GM08714 (cell line): Measurements from ENCODE around the gene BCAR1.

Experiments
- H3K4me3 ChIP-seq: fragments of 200-500 bp; sonication (Bioruptor generic); 2 replicates; pipeline ENCODE4 v1.5.1; 2014; ENCODE audit warnings: mild to moderate bottlenecking, low read length, inconsistent platforms
- ZNF274 ChIP-seq: IDR thresholded peaks from 2 replicates; pipeline ENCODE4 v1.6.1; 2012; ENCODE audit warnings: mild to moderate bottlenecking, low read depth, low read length

Gene BCAR1

DNA sequence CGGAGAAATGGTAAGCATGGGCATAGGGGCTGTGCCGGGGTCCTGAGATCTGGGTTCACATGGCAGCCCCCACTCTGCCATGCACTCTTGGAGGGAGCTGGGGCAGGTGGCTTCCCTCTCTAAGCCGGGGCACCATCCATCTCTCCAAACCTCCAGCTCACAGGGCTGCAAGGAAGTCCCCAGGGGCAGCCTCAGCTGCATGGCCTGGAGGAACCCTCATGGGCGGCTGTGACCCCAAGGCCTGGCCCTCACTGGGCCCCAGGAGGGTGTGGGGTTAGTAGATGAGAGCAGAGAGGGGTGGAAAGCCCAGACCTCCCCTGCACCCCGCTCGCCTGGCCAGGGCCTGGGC, 47.0 kb downstream of the BCAR1 start:
- no peak overlapping the region for H3K4me3 ChIP-seq
- no peak for TF ChIP-seq ZNF274

DNA sequence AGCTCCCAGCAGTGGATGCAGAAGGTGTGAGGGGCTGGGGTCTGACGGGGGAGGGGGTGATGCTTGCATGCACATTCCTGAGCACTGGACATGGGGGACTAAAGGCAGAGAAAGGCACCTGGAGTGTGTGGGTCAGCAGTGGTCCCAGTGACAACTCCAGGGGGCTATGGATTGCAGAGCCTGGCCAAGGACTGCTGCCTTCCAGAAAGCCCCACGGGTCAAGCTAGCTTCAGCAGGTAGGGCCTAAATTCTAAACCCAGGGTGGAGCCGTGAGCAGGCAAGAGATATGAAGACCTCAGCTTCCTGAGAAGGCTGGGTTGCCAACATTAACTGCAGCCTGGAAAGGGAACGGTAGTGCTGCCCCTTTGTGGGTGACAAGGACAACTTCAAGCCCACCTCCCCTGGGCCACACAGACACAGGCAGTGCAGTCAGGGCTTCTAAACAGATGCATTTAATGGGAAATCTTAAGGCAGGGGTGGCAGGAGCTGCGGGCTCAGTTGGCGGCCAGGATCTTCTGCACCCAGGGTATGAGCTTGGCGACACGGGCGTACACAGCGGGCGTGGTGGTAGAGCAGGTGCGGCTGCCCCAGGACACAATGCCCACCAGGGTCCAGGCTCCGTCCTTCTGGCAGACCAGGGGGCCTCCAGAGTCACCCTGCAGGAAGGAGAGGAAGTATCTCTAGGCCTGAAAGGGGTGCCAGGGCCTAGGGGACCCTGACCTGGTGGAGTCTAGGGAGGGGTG, 47.6 kb downstream of the BCAR1 start:
- TF ChIP-seq ZNF274, result no peak
- H3K4me3 ChIP-seq, result no peak overlapping the region

DNA sequence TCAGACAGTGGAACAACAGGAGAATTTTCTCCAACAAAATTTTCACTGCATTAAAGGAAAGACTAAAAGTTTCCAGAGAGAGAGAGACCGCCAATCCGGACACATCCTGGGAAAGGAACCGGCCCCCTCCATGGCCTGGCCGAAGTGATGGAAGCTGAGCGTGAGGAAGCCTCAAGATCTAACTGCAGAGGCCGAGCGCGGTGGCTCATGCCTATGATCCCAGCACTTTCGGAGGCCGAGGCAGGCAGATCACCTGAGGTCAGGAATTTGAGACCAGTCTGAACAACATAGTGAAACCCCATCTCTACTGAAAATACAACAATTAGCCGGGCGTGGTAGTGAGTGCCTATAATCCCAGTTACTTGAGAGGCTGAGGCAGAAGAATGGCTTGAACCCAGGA, 48.3 kb downstream of the BCAR1 start:
- TF ChIP-seq ZNF274, result no peak
- H3K4me3 ChIP-seq, result no peak overlapping the region

DNA sequence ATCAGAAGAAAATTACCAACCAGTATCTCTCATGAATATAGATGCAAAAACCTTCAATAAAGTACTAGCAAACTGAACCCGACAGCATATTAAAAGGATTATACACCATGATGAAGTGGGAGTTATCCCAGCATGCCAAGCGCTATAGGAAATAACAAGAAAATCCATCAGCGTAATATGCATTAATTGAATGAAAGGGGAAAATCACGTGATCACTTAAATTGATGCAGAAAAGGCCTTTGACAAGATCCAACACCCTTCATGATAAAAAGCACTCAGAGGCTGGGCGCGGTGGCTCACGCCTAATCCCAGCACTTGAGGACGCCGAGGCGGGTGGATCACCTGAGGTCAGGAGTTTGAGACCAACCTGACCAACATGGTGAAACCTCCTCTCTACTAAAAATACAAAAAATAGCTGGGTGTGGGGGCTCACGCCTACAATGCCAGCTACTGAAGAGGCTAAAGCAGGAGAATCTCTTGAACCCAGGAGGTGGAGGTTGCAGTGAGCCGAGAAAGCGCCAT, 49.3 kb downstream of the BCAR1 start:
- no peak for TF ChIP-seq ZNF274
- H3K4me3 ChIP-seq, result no peak overlapping the region

DNA sequence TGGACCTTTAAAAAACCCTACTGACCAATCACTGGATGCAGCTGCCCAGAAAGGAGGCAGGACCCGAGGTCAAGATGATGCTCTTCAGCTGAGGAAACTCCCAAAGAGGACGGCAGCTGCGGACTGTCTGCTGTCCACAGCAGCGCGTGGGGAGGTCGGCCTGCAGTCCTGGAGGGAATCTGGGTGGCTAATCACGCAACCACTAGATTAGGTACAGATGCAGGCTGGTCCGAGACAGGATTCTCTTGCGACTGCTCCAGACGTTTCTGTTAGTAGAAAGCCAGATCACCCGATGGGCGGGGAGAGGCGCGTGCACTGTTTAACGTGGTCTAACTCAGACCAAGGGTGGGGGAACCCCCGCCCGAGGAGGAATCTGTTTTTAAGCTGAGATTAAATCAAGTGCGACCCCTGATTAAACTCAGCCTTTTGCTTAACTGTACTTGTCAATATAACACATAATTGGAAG, 53.3 kb downstream of the BCAR1 start:
- no peak for TF ChIP-seq ZNF274
- H3K4me3 ChIP-seq, result no peak overlapping the region

DNA sequence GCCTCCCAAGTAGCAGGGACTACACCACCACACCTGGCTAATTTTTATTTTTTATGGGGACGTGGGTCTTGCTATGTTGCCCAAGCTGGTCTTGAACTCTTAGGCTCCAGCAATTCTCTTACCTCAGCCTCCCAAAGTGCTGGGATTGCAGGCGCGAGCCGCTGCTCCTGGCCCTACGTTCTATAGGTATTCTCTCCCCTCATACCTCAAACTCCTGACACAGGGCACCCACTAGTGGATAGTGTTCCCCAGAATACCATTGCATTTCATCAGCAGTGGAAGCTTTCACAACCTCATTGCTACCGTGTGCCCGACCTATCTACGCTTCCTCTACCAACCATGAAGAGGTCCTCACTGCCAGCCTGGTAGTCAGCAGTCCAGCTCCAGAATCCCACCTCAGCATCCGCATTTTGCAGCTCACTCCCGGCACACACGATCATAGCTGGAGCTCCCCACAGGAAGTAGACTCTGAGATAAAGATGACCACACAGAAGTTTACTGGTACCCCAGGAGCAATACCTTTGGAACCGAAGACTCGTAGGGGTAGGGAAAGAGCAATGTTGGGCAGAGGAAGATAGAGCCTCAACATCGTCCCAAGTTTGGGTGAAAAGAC, 53.8 kb downstream of the BCAR1 start:
- no peak overlapping the region for H3K4me3 ChIP-seq
- TF ChIP-seq ZNF274, result no peak

DNA sequence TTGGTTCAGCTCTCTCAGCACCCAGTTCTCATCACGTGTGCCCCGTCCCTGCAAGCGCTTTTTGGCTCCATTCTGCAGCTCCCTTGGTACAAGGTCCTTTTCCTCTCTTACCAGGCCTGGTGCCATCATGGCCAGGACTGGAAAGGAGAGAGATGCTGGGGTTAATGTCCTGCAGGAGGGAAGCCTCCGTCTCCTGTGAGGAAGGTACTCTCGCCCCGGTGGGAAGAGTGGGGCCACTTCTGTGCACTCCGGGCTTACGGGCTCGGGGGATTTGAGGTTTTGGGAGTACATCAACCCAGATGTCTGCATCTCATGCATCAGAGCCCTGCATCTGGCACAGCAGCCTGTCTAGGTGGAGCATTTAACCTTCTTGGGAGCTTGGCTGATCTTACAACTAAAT, 54.6 kb downstream of the BCAR1 start:
- no peak for TF ChIP-seq ZNF274
- H3K4me3 ChIP-seq, result no peak overlapping the region

DNA sequence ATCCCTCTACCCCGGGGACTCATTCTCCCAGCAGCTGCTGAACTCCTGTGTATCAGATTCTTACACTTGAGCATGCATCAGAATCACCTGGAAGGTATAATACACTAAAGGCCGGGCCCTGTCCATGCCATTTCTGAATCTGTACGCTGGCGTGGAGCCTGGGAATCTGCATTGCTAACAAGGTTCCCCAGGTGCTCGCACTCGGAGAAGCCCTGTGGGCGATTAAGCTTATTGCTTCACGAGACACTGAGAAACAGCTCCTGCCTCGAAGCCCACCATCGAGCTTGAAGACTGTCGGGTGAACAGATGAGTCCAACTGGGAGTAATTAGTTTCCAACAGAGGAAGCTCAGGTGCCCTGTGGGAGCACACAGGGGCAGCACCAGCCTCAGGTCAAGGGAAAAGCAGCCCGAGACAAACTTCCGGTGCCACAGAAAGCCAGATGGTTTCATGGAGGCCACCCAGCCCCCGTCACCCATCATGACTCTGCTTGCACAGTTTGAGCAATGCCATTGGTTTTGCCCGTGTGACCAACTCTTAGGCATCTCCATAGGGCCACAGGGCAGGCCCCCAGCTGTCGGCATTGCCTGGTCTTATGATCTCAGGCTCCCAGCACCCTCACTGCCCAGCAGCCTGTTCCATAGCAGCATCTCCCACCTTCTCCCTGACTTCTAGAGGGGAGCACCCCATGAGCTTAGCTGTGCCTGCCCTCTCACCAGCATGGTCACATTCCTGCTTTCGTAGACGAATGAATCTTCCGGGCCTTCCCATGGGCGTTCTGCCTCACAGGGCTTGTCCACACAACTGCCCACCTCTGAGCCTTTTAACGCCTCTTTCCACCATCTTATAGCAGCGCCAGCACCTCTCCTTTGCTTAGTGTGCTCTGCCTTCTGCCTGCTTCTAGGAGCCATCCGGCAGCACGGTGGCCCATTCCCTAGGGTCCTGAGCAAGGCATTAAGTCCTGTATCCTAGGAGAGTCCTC, 55.3 kb downstream of the BCAR1 start:
- no peak for TF ChIP-seq ZNF274
- no peak overlapping the region for H3K4me3 ChIP-seq

DNA sequence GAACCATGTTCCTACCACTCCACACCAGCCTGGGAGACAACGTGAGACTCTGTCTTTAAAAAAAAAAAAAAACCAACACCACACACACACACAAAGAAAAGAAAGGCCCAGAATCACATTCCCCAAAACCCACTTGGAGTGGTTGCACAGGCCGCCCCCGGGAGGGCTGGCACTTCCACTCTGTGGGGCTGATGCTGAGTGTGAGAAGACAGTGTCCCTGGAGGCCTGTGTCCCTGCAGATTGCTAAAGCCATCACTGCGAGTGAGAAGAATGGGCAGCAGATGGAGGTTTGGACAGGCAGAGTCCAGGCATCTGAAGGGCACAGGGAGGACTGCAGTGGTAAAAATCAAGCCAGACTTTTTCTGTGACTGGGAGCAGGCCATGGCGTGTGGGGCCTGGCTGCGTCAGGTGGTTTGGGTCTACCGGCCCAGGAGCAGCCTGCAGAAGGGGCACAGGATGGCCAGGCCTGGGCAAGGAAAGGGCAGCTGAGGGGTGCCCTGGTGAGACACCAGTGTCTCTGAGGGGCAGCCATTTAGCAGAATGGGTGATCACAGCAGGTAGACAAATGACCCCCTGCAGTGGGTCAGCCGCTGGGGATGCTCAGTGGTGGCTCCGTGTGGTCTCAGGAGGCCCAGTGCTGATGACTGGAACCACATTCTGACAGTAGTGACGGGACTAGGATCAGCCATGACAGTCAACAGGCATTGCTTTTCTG, 57.5 kb downstream of the BCAR1 start:
- TF ChIP-seq ZNF274, result no peak
- no peak overlapping the region for H3K4me3 ChIP-seq

DNA sequence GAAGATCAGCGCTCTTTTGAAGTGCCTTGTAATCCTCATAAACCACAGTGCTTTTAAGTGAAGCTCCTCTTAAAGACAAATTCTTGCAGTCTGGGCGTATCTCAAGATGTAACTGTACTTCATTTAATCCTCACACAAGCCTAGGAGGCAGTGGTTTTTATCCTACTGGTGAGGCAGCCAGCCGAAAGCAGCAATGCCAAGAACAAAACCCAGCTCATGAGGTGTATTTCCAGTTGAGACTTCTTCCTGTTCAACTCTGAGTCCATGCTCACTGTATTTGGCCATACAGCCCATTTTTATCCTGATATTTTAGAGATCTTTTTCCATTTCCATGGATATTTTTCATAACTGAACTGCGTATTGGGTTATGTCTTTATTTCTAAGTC, 58.2 kb downstream of the BCAR1 start:
- no peak overlapping the region for H3K4me3 ChIP-seq
- no peak for TF ChIP-seq ZNF274

DNA sequence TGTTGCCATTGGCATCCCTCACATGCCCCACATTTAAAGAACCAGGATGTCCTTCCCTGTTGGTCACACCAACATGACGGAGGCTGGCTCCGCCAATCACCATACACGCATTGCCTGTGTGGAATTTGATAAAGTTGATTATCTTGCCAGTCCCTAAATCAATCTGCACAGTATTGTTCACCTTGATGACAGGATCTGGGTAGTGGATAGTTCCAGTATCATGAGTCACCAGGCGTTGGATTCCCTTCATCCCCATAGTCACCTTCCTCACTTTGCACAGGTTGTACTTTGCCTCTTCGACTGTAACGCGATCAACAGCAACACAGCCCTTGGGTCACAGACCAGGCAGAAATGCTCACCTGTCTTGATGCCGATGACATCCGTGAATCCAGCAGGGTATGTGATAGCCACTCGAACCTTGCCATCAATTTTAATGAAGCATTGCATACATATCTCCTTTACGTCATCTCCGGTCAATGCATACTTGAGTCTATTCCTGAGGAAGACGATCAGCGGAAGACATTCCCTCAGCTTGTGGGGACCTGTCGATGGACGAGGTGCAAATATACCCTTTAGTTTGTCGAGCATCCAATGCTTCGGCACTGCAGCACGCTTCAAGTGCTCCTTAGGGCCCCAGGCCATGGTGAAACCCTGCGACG, 58.7 kb downstream of the BCAR1 start:
- no peak for TF ChIP-seq ZNF274
- H3K4me3 ChIP-seq, result no peak overlapping the region

DNA sequence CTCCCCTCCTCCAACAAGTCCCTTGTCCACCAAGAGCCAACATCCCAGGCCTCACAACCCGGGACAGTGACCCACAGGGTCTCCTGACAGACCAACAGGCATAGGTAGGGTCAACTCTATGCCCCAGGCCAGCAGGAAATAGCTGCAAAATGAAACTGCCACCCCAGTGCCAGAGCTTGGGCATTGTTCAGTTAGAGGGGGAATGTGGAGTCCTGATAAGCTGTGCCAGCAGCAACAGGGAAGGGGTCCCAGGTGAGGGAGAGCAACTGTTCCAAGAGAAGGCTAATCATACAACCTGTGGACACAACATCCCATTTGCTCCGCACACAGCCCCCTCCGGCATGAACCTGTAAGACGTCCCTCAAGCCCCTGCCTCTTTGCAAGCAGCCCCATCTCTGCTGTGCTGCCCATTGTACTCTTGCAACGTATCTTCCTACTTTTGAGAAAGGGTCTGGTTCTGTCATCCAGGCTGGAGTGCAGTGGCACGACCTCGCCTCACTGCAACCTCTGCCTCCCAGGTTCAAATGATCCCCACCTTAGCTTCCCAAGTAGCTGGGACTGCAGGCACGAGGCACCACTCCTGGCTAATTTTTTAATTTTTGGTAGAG, 61.7 kb downstream of the BCAR1 start:
- H3K4me3 ChIP-seq, result no peak overlapping the region
- no peak for TF ChIP-seq ZNF274
